ENCODE results near the gene TRIM25.

TRIM25 gene

GRCh38 chr17:56925088-56925487 lies 11.2 kb upstream of the TRIM25 start (continued):
- TF ChIP-seq ZNF280D (tag by site-specific recombination; IDR thresholded peaks at IDR 0.05) (no peak), BCL6B (tag by site-specific recombination; IDR thresholded peaks at IDR 0.05) (no peak), ZNF221 (tag by site-specific recombination; IDR thresholded peaks at IDR 0.05; ENCODE audit: borderline replicate concordance) (no peak), ZXDB (tag by site-specific recombination; IDR thresholded peaks at IDR 0.05) (no peak), ZNF692 (tag by site-specific recombination; IDR thresholded peaks at IDR 0.05) (no peak), ZNF175 (tag by site-specific recombination; IDR thresholded peaks at IDR 0.05) (no peak), YY1 (tag by site-specific recombination; IDR thresholded peaks at IDR 0.05) (no peak), ZNF473 (tag by site-specific recombination; IDR thresholded peaks at IDR 0.05) (no peak), ZFP41 (tag by site-specific recombination; IDR thresholded peaks at IDR 0.05; ENCODE audit: borderline replicate concordance) (no peak), ZNF37A (tag by site-specific recombination; IDR thresholded peaks at IDR 0.05) (no peak)

GRCh38 chr17:56919717-56920116 lies 5.9 kb upstream of the TRIM25 start:
- Histone ChIP-seq H3K27ac (ENCODE audit: extremely low read depth, low read depth, low read length) (no peak overlapping the region), H3K4me3 (ENCODE audit: low read depth, low read length) (no peak overlapping the region), H3K36me3 (ENCODE audit: control insufficient read depth in 2 of 2, insufficient read depth in 1 of 2, low read length in 2 of 2) (no peaks in the 10 kb centered on the region), H3K9me3 (ENCODE audit: control insufficient read depth, insufficient read depth, low read depth, low read length) (no peaks in the 10 kb centered on the region), H3K4me1 (ENCODE audit: control insufficient read depth, insufficient read depth, low read length) (peaks cover 2% of the 10 kb centered on the region; the same call in 1 of the 2 replicates)
- CTCF ChIA-PET, result interaction anchor here (1.0 to 1.4 kb wide), 2 partner anchors 12 to 100 kb away, joined by 3 read pairs; no protein-coding TSS in a partner anchor
- POLR2A ChIA-PET, result no interaction called here
- TF ChIP-seq ZNF654 (tag by site-specific recombination; IDR thresholded peaks at IDR 0.05; ENCODE audit: low read depth) (no peak), HOXA7 (CRISPR knock-in tag; IDR thresholded peaks at IDR 0.05; ENCODE audit: borderline replicate concordance) (no peak), BCL11A (tag by site-specific recombination; IDR thresholded peaks at IDR 0.05; ENCODE audit: low read depth) (no peak), ZNF121 (tag by site-specific recombination; IDR thresholded peaks at IDR 0.05) (no peak), ZNF513 (tag by site-specific recombination; IDR thresholded peaks at IDR 0.05) (no peak), ZNF677 (tag by site-specific recombination; IDR thresholded peaks at IDR 0.05) (no peak), ZNF114 (tag by site-specific recombination; IDR thresholded peaks at IDR 0.05) (no peak), ZBTB26 (tag by site-specific recombination; optimal IDR thresholded peaks at IDR 0.05) (no peak), MZF1 (tag by site-specific recombination; IDR thresholded peaks at IDR 0.05; ENCODE audit: borderline replicate concordance) (no peak), ZNF112 (tag by site-specific recombination; IDR thresholded peaks at IDR 0.05) (no peak), ZNF768 (tag by site-specific recombination; IDR thresholded peaks at IDR 0.05) (no peak), ZBTB11 (tag by site-specific recombination; conservative IDR thresholded peaks at IDR 0.05; ENCODE audit: low read depth) (no peak), ZNF791 (tag by site-specific recombination; IDR thresholded peaks at IDR 0.05) (no peak), HOXC10 (CRISPR knock-in tag; IDR thresholded peaks at IDR 0.05) (no peak), ZNF426 (tag by site-specific recombination; IDR thresholded peaks at IDR 0.05) (no peak), OVOL3 (tag by site-specific recombination; IDR thresholded peaks at IDR 0.05) (no peak), ZNF214 (tag by site-specific recombination; IDR thresholded peaks at IDR 0.05; ENCODE audit: borderline replicate concordance) (no peak)
